Measurements from ENCODE around the gene CROCC.
"Not testable (repeated sequence)": the region's sequence is repeated elsewhere in the genome, so short reads cannot be mapped to it uniquely, and the experiment has no call there.

The CROCC gene

GRCh38 chr1:16914928-16915626 lies 6.7 kb upstream of the CROCC start:
- peak in 5 of 56 donors; percentile 21 to 66 (median 43) for DNase-seq

- peak in 7 of 56 donors; percentile 18 to 52 (median 36) for DNase-seq
These were observed 6.1 kb upstream of the CROCC start for GRCh38 chr1:16915627-16915973.

GRCh38 chr1:16916036-16916880 lies 5.5 kb upstream of the CROCC start:
- not testable (repeated sequence) for DNase-seq

GRCh38 chr1:16918371-16918770 lies 3.4 kb upstream of the CROCC start:
- no peak for DNase-seq

- not testable (repeated sequence) for DNase-seq
These were observed 2.6 kb upstream of the CROCC start for GRCh38 chr1:16918936-16919665.

- no peak for DNase-seq
These were observed 780 bp upstream of the CROCC start for GRCh38 chr1:16920951-16921350.

- no peak for DNase-seq
These were observed 735 bp downstream of the CROCC start for GRCh38 chr1:16922466-16922865.

- peak in 2 of 56 donors; percentile 25 to 30 for DNase-seq
These were observed 1.2 kb downstream of the CROCC start for GRCh38 chr1:16922885-16923431.

- peak in 1 of 56 donors; percentile 14 for DNase-seq
These were observed 2.6 kb downstream of the CROCC start for GRCh38 chr1:16924216-16924918.

- DNase-seq, result no peak
These were observed 3.3 kb downstream of the CROCC start for GRCh38 chr1:16924919-16925477.

- peak in 6 of 56 donors; percentile 14 to 40 (median 24) for DNase-seq
These were observed 4.1 kb downstream of the CROCC start for GRCh38 chr1:16925635-16926490.

- peak in 28 of 56 donors; percentile 13 to 80 (median 52) for DNase-seq
These were observed 4.9 kb downstream of the CROCC start for GRCh38 chr1:16926491-16927073.

- DNase-seq, result peak in 2 of 56 donors; percentile 34
These were observed 5.5 kb downstream of the CROCC start for GRCh38 chr1:16927256-16927655.

GRCh38 chr1:16927711-16928485 lies 6.2 kb downstream of the CROCC start:
- no peak for DNase-seq

GRCh38 chr1:16929146-16930041 lies 7.7 kb downstream of the CROCC start:
- not testable (repeated sequence) for DNase-seq

- DNase-seq, result not testable (repeated sequence)
These were observed 9.6 kb downstream of the CROCC start for GRCh38 chr1:16931206-16931934.

All from amygdala (tissue), 56 donors.